HL-60 (cell line): ENCODE measurements around the gene MICU1.

Source experiments
- GABPA ChIP-seq: IDR thresholded peaks from 2 replicates; pipeline ENCODE4 v1.6.1; 2012; ENCODE audit warnings: low read depth
- POLR2AphosphoS5 ChIP-seq: IDR thresholded peaks from 2 replicates; pipeline ENCODE4 v1.6.1; 2012; ENCODE audit warnings: low read depth
- SPI1 ChIP-seq: IDR thresholded peaks from 2 replicates; pipeline ENCODE4 v1.6.1; 2012; ENCODE audit warnings: low read depth, mild to moderate bottlenecking, borderline replicate concordance
- TF ChIP-seq, protein P1 (sequence below): IDR thresholded peaks from one replicate; pipeline ENCODE4 v1.5.1; 2011; ENCODE audit warnings: low read length, control low read depth, inconsistent platforms; ENCODE audit not compliant: insufficient read depth
- TF ChIP-seq, protein P2 (sequence below): IDR thresholded peaks from 2 replicates; pipeline ENCODE4 v1.6.1; 2012; ENCODE audit warnings: low read depth; ENCODE audit not compliant: insufficient replicate concordance

DNA sequence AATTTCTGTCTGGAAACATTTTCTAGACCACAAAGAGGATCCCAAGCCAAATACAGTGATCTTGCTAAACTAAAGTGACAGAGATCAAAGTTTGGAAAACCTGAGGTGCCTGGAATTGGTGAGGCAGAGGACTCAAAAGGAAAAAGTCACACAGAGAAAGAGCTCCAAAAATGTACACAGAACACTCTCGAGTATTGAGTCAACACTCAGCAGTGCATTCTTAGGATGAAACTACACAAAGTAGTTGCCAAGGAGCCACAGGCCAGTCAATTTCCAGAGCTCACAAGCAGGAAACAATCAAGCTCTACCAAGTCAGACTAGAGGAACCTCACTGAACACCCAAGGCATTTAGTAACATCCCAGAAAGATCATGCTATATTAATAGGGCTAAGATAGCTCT, 61.3 kb downstream of the MICU1 start:
- TF ChIP-seq, protein P1, sequence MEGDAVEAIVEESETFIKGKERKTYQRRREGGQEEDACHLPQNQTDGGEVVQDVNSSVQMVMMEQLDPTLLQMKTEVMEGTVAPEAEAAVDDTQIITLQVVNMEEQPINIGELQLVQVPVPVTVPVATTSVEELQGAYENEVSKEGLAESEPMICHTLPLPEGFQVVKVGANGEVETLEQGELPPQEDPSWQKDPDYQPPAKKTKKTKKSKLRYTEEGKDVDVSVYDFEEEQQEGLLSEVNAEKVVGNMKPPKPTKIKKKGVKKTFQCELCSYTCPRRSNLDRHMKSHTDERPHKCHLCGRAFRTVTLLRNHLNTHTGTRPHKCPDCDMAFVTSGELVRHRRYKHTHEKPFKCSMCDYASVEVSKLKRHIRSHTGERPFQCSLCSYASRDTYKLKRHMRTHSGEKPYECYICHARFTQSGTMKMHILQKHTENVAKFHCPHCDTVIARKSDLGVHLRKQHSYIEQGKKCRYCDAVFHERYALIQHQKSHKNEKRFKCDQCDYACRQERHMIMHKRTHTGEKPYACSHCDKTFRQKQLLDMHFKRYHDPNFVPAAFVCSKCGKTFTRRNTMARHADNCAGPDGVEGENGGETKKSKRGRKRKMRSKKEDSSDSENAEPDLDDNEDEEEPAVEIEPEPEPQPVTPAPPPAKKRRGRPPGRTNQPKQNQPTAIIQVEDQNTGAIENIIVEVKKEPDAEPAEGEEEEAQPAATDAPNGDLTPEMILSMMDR: no peak
- TF ChIP-seq POLR2AphosphoS5 (no peak), SPI1 (no peak), GABPA (no peak)
- TF ChIP-seq, protein P2, sequence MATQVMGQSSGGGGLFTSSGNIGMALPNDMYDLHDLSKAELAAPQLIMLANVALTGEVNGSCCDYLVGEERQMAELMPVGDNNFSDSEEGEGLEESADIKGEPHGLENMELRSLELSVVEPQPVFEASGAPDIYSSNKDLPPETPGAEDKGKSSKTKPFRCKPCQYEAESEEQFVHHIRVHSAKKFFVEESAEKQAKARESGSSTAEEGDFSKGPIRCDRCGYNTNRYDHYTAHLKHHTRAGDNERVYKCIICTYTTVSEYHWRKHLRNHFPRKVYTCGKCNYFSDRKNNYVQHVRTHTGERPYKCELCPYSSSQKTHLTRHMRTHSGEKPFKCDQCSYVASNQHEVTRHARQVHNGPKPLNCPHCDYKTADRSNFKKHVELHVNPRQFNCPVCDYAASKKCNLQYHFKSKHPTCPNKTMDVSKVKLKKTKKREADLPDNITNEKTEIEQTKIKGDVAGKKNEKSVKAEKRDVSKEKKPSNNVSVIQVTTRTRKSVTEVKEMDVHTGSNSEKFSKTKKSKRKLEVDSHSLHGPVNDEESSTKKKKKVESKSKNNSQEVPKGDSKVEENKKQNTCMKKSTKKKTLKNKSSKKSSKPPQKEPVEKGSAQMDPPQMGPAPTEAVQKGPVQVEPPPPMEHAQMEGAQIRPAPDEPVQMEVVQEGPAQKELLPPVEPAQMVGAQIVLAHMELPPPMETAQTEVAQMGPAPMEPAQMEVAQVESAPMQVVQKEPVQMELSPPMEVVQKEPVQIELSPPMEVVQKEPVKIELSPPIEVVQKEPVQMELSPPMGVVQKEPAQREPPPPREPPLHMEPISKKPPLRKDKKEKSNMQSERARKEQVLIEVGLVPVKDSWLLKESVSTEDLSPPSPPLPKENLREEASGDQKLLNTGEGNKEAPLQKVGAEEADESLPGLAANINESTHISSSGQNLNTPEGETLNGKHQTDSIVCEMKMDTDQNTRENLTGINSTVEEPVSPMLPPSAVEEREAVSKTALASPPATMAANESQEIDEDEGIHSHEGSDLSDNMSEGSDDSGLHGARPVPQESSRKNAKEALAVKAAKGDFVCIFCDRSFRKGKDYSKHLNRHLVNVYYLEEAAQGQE: no peak
